ENCODE measurements around the gene ZNF692.

GRCh38 chr1:248820041-248820585 lies 38.8 kb downstream of the ZNF692 start:
- TF ChIP-seq MXD4 (CRISPR knock-in tag; IDR thresholded peaks at IDR 0.05; ENCODE audit: borderline replicate concordance) (no peak), ATF2 (CRISPR knock-in tag; IDR thresholded peaks at IDR 0.05; ENCODE audit: borderline replicate concordance, low read depth) (no peak), CTCF (IDR thresholded peaks at IDR 0.05) (no peak), SP1 (CRISPR knock-in tag; conservative IDR thresholded peaks at IDR 0.05) (no peak), ZNF263 (CRISPR knock-in tag; IDR thresholded peaks at IDR 0.05; ENCODE audit: low read depth) (no peak), MAX (CRISPR knock-in tag; IDR thresholded peaks at IDR 0.05) (no peak), ZNF138 (CRISPR knock-in tag; conservative IDR thresholded peaks at IDR 0.05) (no peak)
